ENCODE data around the gene LRIG2. TPM values are rescaled to one million over a fixed set of nuclear protein-coding genes. Genes with fewer than 3 reads are reported as not detected.
A peak's percentile ranks its signal among the peaks of the same experiment; 100 is the strongest.

Gene LRIG2
- 6.1 TPM for polyA plus RNA-seq (2012; ENCODE audit: insufficient read length, low read depth)

- TF ChIP-seq REST (IDR thresholded peaks at IDR 0.05; ENCODE audit: insufficient read depth in 1 of 2, low read depth in 2 of 2, low read length in 2 of 2) (no peak), SIN3A (IDR thresholded peaks at IDR 0.05; ENCODE audit: borderline replicate concordance, insufficient read depth, low read length) (0 out of 2 replicates have a peak, but pooled peaks have one; percentile 24), FOXP2 (optimal IDR thresholded peaks at IDR 0.05; ENCODE audit: borderline replicate concordance, extremely low read depth, extremely low read length, insufficient read depth) (peak; percentile 74), POLR2AphosphoS5 (IDR thresholded peaks at IDR 0.05; ENCODE audit: low read depth, low read length) (peak; percentile 96)
Measured at GRCh38 chr1:113072757-113073478, at the start of gene LRIG2. TSS of gene LRIG2 (plus strand) at chr1:113073198. CDS start at chr1:113073407, 209 bp downstream.

- TF ChIP-seq REST (IDR thresholded peaks at IDR 0.05; ENCODE audit: insufficient read depth in 1 of 2, low read depth in 2 of 2, low read length in 2 of 2) (no peak), TAF1 (IDR thresholded peaks at IDR 0.05; ENCODE audit: borderline replicate concordance, insufficient read depth, low read length) (no peak), FOXP2 (optimal IDR thresholded peaks at IDR 0.05; ENCODE audit: borderline replicate concordance, extremely low read depth, extremely low read length, insufficient read depth) (no peak), SIN3A (IDR thresholded peaks at IDR 0.05; ENCODE audit: borderline replicate concordance, insufficient read depth, low read length) (no peak), POLR2AphosphoS5 (IDR thresholded peaks at IDR 0.05; ENCODE audit: low read depth, low read length) (no peak)
Measured at GRCh38 chr1:113027007-113027406, 46.0 kb upstream of the LRIG2 start.

- TF ChIP-seq TAF1 (IDR thresholded peaks at IDR 0.05; ENCODE audit: borderline replicate concordance, insufficient read depth, low read length) (no peak), REST (IDR thresholded peaks at IDR 0.05; ENCODE audit: insufficient read depth in 1 of 2, low read depth in 2 of 2, low read length in 2 of 2) (no peak), SIN3A (IDR thresholded peaks at IDR 0.05; ENCODE audit: borderline replicate concordance, insufficient read depth, low read length) (no peak), POLR2AphosphoS5 (IDR thresholded peaks at IDR 0.05; ENCODE audit: low read depth, low read length) (no peak), FOXP2 (optimal IDR thresholded peaks at IDR 0.05; ENCODE audit: borderline replicate concordance, extremely low read depth, extremely low read length, insufficient read depth) (no peak)
Measured at GRCh38 chr1:113027449-113027848, 45.5 kb upstream of the LRIG2 start.

- TF ChIP-seq POLR2AphosphoS5 (IDR thresholded peaks at IDR 0.05; ENCODE audit: low read depth, low read length) (no peak), FOXP2 (optimal IDR thresholded peaks at IDR 0.05; ENCODE audit: borderline replicate concordance, extremely low read depth, extremely low read length, insufficient read depth) (no peak), SIN3A (IDR thresholded peaks at IDR 0.05; ENCODE audit: borderline replicate concordance, insufficient read depth, low read length) (no peak), REST (IDR thresholded peaks at IDR 0.05; ENCODE audit: insufficient read depth in 1 of 2, low read depth in 2 of 2, low read length in 2 of 2) (no peak), TAF1 (IDR thresholded peaks at IDR 0.05; ENCODE audit: borderline replicate concordance, insufficient read depth, low read length) (no peak)
Measured at GRCh38 chr1:113029822-113030221, 43.2 kb upstream of the LRIG2 start.

All from PFSK-1 (cell line).